PFSK-1 (cell line): ENCODE measurements around the gene FBXL7.

Experiments used
- FOXP2 ChIP-seq: optimal IDR thresholded peaks from 2 replicates; pipeline ENCODE3; 2011; ENCODE audit warnings: borderline replicate concordance, control low read depth, inconsistent platforms; ENCODE audit not compliant: insufficient read depth; ENCODE audit errors: extremely low read length, extremely low read depth
- POLR2AphosphoS5 ChIP-seq: IDR thresholded peaks from 2 replicates; pipeline ENCODE4 v1.6.1; 2012; ENCODE audit warnings: low read depth, mild to moderate bottlenecking, control low read depth, low read length, moderate library complexity
- SIN3A ChIP-seq: IDR thresholded peaks from 2 replicates; pipeline ENCODE4 v1.6.1; 2012; ENCODE audit warnings: mild to moderate bottlenecking, low read length, moderate library complexity, borderline replicate concordance; ENCODE audit not compliant: insufficient read depth
- TAF1 ChIP-seq: IDR thresholded peaks from 2 replicates; pipeline ENCODE4 v1.6.1; 2012; ENCODE audit warnings: low read length, control low read depth, borderline replicate concordance; ENCODE audit not compliant: insufficient read depth
- TF ChIP-seq, protein P1 (sequence below), 2 experiments: IDR thresholded peaks; 2 replicates each; pipeline versions ENCODE4 v1.6.1 to v1.8.0; 2011 to 2012; ENCODE audit warnings: low read depth in 2 of 2, low read length in 2 of 2, control low read depth in 1 of 2, inconsistent platforms in 1 of 2, mild to moderate bottlenecking in 1 of 2, moderate library complexity in 1 of 2; ENCODE audit not compliant: insufficient read depth in 1 of 2

FBXL7 gene

DNA sequence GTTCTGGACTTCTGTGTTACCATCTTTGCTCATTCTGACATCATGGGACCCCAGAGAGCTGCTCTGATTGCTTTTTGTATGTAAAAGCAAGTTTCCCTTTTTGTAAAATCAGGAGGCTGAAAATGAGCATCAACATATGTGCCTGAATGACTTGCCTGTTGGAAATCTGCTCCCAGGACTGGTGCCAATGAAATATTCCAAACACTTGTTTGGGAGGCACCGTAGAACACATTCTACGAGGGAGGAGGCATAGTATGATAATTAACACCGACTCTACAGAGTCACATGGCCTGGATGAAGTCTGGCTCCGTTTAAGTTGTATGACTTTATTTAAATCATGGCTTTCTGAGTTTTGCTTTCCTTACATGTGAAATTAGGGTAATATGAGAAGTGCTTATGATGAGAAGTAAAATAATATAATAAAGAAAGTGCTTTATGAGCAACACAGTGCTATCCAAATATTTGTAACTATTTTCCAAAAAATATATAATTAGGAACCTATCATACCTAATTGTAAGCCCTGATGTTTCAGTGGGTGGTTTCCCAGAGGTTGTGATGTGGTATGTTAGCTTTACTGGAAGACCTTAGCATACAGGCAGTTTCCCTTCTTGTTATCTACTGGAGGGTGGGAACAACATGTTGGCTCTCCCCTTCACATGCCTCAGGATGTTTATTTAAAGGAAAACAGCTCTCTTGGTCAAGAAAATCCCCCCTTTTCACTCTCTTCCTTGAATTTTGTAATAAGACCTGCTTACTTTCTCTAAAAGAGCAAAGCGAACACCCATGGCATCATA, 238.1 kb downstream of the FBXL7 start:
- TF ChIP-seq, protein P1, sequence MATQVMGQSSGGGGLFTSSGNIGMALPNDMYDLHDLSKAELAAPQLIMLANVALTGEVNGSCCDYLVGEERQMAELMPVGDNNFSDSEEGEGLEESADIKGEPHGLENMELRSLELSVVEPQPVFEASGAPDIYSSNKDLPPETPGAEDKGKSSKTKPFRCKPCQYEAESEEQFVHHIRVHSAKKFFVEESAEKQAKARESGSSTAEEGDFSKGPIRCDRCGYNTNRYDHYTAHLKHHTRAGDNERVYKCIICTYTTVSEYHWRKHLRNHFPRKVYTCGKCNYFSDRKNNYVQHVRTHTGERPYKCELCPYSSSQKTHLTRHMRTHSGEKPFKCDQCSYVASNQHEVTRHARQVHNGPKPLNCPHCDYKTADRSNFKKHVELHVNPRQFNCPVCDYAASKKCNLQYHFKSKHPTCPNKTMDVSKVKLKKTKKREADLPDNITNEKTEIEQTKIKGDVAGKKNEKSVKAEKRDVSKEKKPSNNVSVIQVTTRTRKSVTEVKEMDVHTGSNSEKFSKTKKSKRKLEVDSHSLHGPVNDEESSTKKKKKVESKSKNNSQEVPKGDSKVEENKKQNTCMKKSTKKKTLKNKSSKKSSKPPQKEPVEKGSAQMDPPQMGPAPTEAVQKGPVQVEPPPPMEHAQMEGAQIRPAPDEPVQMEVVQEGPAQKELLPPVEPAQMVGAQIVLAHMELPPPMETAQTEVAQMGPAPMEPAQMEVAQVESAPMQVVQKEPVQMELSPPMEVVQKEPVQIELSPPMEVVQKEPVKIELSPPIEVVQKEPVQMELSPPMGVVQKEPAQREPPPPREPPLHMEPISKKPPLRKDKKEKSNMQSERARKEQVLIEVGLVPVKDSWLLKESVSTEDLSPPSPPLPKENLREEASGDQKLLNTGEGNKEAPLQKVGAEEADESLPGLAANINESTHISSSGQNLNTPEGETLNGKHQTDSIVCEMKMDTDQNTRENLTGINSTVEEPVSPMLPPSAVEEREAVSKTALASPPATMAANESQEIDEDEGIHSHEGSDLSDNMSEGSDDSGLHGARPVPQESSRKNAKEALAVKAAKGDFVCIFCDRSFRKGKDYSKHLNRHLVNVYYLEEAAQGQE (IDR thresholded peaks at IDR 0.05; ENCODE audit: insufficient read depth in 1 of 2, low read depth in 2 of 2, low read length in 2 of 2): no peak
- TF ChIP-seq TAF1: no peak
- no peak for TF ChIP-seq POLR2AphosphoS5
- no peak for TF ChIP-seq SIN3A
- no peak for TF ChIP-seq FOXP2

DNA sequence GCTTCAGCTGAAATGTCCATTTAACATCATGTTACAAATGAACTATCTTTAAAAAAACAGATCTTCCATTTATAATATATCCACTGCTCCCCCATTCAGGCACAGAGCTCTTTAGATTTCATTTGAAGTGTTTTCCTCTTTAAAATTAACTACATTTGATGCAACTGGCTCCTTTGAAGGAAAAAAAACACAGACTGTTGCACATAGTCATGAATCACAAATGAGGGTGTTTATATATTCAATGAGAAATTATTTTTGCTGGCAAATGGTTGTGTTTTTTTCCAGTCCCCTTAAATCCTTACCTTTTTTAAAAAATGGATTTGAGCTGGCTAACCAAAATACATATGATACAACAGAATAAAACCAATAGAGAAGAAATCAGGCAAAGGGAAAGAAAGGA, 240.4 kb downstream of the FBXL7 start:
- TF ChIP-seq POLR2AphosphoS5: no peak
- no peak for TF ChIP-seq SIN3A
- TF ChIP-seq, protein P1 (IDR thresholded peaks at IDR 0.05; ENCODE audit: insufficient read depth in 1 of 2, low read depth in 2 of 2, low read length in 2 of 2): no peak
- TF ChIP-seq TAF1: no peak
- no peak for TF ChIP-seq FOXP2

DNA sequence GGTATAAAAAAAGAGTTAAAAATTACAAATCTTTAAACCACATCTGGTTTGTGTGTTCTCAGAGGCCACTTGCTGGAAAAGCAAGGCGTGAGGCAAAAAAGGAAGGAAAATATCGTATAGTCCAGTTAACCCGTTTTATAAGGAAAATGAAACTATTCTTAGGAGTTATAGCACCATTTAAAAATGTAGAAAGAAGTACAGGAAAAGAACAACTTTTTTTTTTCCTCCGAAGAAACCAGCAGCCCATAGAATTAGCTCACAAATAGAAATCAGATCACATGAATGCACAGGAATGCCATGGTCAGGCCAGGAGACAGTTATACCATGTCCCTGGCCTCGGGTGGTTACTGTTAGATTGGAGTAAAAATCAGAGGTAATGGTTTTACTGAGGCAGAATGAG, 241.6 kb downstream of the FBXL7 start:
- TF ChIP-seq TAF1 (no peak), POLR2AphosphoS5 (no peak), FOXP2 (no peak), SIN3A (no peak)
- TF ChIP-seq, protein P1 (IDR thresholded peaks at IDR 0.05; ENCODE audit: insufficient read depth in 1 of 2, low read depth in 2 of 2, low read length in 2 of 2): no peak

DNA sequence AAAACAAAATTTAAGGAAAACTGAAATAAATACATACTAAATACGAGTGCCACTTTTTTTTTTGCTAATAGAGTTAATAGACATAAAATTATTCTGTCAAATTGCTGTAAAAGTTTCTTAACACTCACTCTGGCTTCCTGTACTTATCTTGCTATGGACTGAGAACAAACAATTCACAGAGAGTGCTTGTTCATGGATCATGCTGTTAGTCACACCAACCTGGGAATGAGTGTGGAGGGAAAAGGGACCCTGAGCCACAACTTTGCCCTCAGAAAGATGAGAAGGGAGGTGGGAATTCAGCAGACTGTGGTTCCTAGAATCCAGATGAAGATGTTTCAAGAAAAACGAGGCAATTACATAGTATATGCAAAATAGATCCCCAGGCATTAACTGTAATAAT, 246.9 kb downstream of the FBXL7 start:
- TF ChIP-seq TAF1 (no peak), FOXP2 (no peak), POLR2AphosphoS5 (no peak), SIN3A (no peak)
- TF ChIP-seq, protein P1 (IDR thresholded peaks at IDR 0.05; ENCODE audit: insufficient read depth in 1 of 2, low read depth in 2 of 2, low read length in 2 of 2): no peak

DNA sequence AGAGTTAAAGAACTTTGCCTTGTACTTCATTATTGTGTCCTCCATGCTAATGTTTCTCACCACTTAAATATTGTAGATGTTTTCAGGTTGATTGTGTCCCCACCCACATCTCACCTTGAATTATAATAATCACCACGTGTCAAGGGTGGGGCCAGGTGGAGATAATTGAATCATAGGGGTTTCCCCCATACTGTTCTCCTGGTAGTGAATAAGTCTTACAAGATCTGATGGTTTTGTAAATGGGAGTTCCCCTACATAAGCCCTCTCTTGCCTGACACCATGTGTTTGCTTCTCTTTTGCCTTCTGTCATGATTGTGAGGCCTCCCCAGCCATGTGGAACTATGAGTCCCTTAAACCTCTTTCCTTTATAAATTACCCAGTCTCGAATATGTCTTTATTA, 248.3 kb downstream of the FBXL7 start:
- TF ChIP-seq FOXP2 (no peak), TAF1 (no peak), SIN3A (no peak), POLR2AphosphoS5 (no peak)
- TF ChIP-seq, protein P1 (IDR thresholded peaks at IDR 0.05; ENCODE audit: insufficient read depth in 1 of 2, low read depth in 2 of 2, low read length in 2 of 2): no peak
